ENCODE data around the gene COBL. TPM values are rescaled to one million over a fixed set of nuclear protein-coding genes. Genes with fewer than 3 reads are reported as not detected.
A peak's percentile ranks its signal among the peaks of the same experiment; 100 is the strongest.

Gene COBL
- total RNA-seq, 1 experiment from 2014 or later, result 52.3 TPM

DNA sequence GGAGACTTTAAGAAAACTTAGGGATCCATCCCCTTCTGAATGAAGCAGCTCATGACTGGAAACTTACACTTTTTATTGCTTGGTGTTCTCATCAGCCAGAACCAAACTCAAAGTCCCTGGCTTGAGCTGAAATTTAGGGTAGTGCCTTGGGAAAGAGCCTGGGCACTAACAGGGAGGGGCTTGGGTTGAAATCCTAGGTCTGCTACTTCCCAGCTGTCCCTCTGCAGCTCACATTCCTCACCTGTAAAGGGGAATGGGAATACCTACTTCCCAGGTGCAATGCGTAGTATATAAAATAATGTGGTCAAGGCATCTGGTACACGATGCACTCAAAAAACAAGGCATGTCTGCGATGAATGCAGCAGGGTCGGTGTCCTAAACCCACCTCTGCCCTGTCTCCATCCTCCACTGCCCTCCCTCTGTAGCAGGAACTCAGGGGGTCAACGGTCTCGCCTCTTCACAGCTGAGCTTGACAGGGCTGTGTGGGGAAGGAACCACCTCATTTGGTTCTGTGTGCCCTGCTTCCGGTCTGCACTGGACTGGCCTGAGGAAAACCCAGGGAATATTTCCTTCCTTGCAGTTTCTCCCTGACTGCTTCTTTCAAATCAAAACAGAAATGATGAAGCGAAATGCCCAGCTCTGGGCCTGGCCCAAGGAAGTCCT, 80.0 kb downstream of the COBL start:
- Histone ChIP-seq H3K4ac (ENCODE audit: low read depth, low read length) (no peak overlapping the region), H3K18ac (ENCODE audit: insufficient read length, low read depth, low read length) (no peak overlapping the region), H3K79me1 (ENCODE audit: insufficient read depth, low read depth, low read length, poor library complexity, severe bottlenecking) (peaks cover 3% of the 10 kb centered on the region), H3K14ac (ENCODE audit: insufficient read depth, low read length) (no peak overlapping the region), H3K9ac (ENCODE audit: extremely low read depth, insufficient read length, low read length) (no peak overlapping the region), H4K91ac (ENCODE audit: insufficient read length, low read depth, low read length) (no peak overlapping the region), H3K27me3 (ENCODE audit: insufficient read depth, low read length) (no peaks in the 10 kb centered on the region), H3K23me2 (ENCODE audit: insufficient read length, low read depth, low read length, poor library complexity, severe bottlenecking) (no peaks in the 10 kb centered on the region), H2BK20ac (ENCODE audit: low read depth, low read length, poor library complexity, severe bottlenecking) (no peak overlapping the region), H2BK5ac (ENCODE audit: insufficient read length, low read length) (no peak overlapping the region), H3K23ac (ENCODE audit: insufficient read length, low read depth, low read length) (no peak overlapping the region), H3K4me2 (ENCODE audit: insufficient read depth, insufficient read length, low read length) (no peak overlapping the region), H2AK5ac (ENCODE audit: insufficient read length, low read length) (no peak overlapping the region), H3T11ph (ENCODE audit: low read length) (no peak overlapping the region), H4K5ac (ENCODE audit: insufficient read length, low read depth, low read length) (no peak overlapping the region), H3K56ac (ENCODE audit: insufficient read length, low read depth, low read length) (no peak overlapping the region), H3K9me3 (ENCODE audit: control insufficient read depth, low read depth, low read length) (no peaks in the 10 kb centered on the region), H2BK15ac (ENCODE audit: low read depth, low read length) (no peak overlapping the region), H3K79me2 (ENCODE audit: insufficient read depth, low read length) (no peaks in the 10 kb centered on the region; the same call in 1 of the 2 replicates), H4K8ac (replicated peaks; ENCODE audit: insufficient read length, low read depth, low read length) (no peak overlapping the region), H2BK120ac (ENCODE audit: low read depth, low read length, poor library complexity, severe bottlenecking) (no peak overlapping the region), H3K4me1 (ENCODE audit: insufficient read depth, low read length) (no peaks in the 10 kb centered on the region; the same call in 1 of the 2 replicates), H4K20me1 (ENCODE audit: control insufficient read depth, insufficient read depth, insufficient read length) (no peaks in the 10 kb centered on the region), H3K27ac (ENCODE audit: insufficient read length, low read depth, low read length) (no peak overlapping the region), H2BK12ac (ENCODE audit: insufficient read length, low read depth, low read length) (no peak overlapping the region), H2AFZ (ENCODE audit: low read length) (no peak overlapping the region)
- Mint-ChIP-seq H3K9me3 (no peaks in the 10 kb centered on the region), H3K4me1 (peaks cover 57 to 58% of the 10 kb centered on the region in 2 experiments), H3K27ac (peak overlapping the region in 1 of 3 experiments; percentile 69; a peak in 1 of 7 replicates), H3K36me3 (ENCODE audit: insufficient read depth in 1 of 3, low read depth in 3 of 3) (no peaks in the 10 kb centered on the region), H3K4me3 (no peak overlapping the region), H3K27me3 (ENCODE audit: low read depth) (peaks cover 2% of the 10 kb centered on the region; the same call in 1 of the 2 replicates)
- TF ChIP-seq, protein P1, sequence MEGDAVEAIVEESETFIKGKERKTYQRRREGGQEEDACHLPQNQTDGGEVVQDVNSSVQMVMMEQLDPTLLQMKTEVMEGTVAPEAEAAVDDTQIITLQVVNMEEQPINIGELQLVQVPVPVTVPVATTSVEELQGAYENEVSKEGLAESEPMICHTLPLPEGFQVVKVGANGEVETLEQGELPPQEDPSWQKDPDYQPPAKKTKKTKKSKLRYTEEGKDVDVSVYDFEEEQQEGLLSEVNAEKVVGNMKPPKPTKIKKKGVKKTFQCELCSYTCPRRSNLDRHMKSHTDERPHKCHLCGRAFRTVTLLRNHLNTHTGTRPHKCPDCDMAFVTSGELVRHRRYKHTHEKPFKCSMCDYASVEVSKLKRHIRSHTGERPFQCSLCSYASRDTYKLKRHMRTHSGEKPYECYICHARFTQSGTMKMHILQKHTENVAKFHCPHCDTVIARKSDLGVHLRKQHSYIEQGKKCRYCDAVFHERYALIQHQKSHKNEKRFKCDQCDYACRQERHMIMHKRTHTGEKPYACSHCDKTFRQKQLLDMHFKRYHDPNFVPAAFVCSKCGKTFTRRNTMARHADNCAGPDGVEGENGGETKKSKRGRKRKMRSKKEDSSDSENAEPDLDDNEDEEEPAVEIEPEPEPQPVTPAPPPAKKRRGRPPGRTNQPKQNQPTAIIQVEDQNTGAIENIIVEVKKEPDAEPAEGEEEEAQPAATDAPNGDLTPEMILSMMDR (conservative IDR thresholded peaks at IDR 0.05), result no peak
- DNase-seq, result peak; percentile 25
- WGBS (ENCODE audit: extremely low coverage, insufficient read length, low lambda C conversion rate), result no CpG with 5 or more reads among the region's 8 CpGs

Measured in H9 (cell line).